Spleen (tissue), 11 donors: ENCODE results near the gene RAB1A. TPM values are rescaled to one million over a fixed set of nuclear protein-coding genes. Genes with fewer than 3 reads are reported as not detected.

Source experiments
- DNase-seq: peaks from one replicate; pipeline ENCODE4 v3.0.0-alpha.2; 2020
- H3K27ac ChIP-seq, 8 donors: fragments of 200-600 bp; sonication (generic) in 7 of 8; 1 replicate in 4 of 8; 2 replicates in 4 of 8; pipeline versions ENCODE4 v1.5.0 to v1.8.0; 2016 to 2021; ENCODE audit warnings: inconsistent platforms in 4 of 8, mild to moderate bottlenecking in 4 of 8, moderate library complexity in 1 of 8
- H3K27me3 ChIP-seq, 7 donors: fragments of 200-600 bp; sonication (generic) in 6 of 7; replicated peaks in 1 of 7; 1 replicate in 4 of 7; 2 replicates in 3 of 7; pipeline versions ENCODE4 v1.5.0 to v1.8.0; 2016 to 2021; ENCODE audit warnings: inconsistent platforms in 3 of 7, mild to moderate bottlenecking in 1 of 7
- H3K36me3 ChIP-seq, 6 donors: fragments of 200-600 bp; sonication (generic) in 5 of 6; 1 replicate in 4 of 6; 2 replicates in 2 of 6; pipeline versions ENCODE4 v1.5.0 to v1.8.0; 2016 to 2021; ENCODE audit warnings: inconsistent platforms in 2 of 6
- H3K4me1 ChIP-seq, 6 donors: fragments of 200-600 bp; sonication (generic) in 5 of 6; 1 replicate in 3 of 6; 2 replicates in 3 of 6; pipeline versions ENCODE4 v1.5.0 to v1.8.0; 2016 to 2021; ENCODE audit warnings: inconsistent platforms in 3 of 6
- H3K4me3 ChIP-seq, 8 donors: fragments of 200-600 bp; sonication (generic) in 7 of 8; 1 replicate in 4 of 8; 2 replicates in 4 of 8; pipeline versions ENCODE4 v1.5.0 to v1.8.0; 2016 to 2021; ENCODE audit warnings: inconsistent platforms in 4 of 8, mild to moderate bottlenecking in 4 of 8, moderate library complexity in 2 of 8
- H3K9me3 ChIP-seq, 8 donors: fragments of 200-600 bp; sonication (generic) in 7 of 8; 1 replicate in 4 of 8; 2 replicates in 4 of 8; pipeline versions ENCODE4 v1.5.0 to v1.8.0; 2016 to 2021; ENCODE audit warnings: inconsistent platforms in 4 of 8
- CTCF ChIP-seq, 11 experiments: fragments of 200-600 bp in 7 of 11; fragments of 450-650 bp in 4 of 11; sonication (generic) in 4 of 11; IDR thresholded peaks in 8 of 11; conservative IDR thresholded peaks in 3 of 11; 1 replicate in 7 of 11; 2 replicates in 4 of 11; pipeline versions ENCODE4 v1.4.0 to v1.8.0; 2016 to 2021; ENCODE audit warnings: antibody characterized with exemption in 11 of 11, inconsistent platforms in 4 of 11, mild to moderate bottlenecking in 1 of 11
- POLR2A ChIP-seq, 3 donors: fragments of 450-650 bp; IDR thresholded peaks; one replicate each; pipeline ENCODE4 v1.5.1; 2017; ENCODE audit warnings: antibody characterized with exemption in 3 of 3, mild to moderate bottlenecking in 1 of 3
- POLR2AphosphoS5 ChIP-seq, 3 donors: sonication (generic); formaldehyde crosslinking; IDR thresholded peaks; one replicate each; pipeline ENCODE4 v1.5.1; 2017; ENCODE audit warnings: antibody characterized with exemption in 3 of 3
- WGBS, 5 donors: extraction: QIAGEN DNeasy Blood & Tissue Kit in 3 of 5; methylation state at CpG; one replicate each; pipeline versions ENCODE4 v1.1.5 to v1.1.7; 2013 to 2018; 5-methylcytosine and 5-hydroxymethylcytosine counted together
- intact Hi-C: fragments of 100-400 bp; cut with DNase I; formaldehyde crosslinking; loops from one replicate; pipeline ENCODE4 v1.15.0; 2023; ENCODE audit warnings: low total_unique reads
- polyA plus RNA-seq, 3 donors: library from polyadenylated mRNA; stranded (reverse); fragments of 200-250 nt; gene quantifications; one replicate each; pipeline ENCODE4 v1.2.1, GENCODE V29; 2013
- total RNA-seq, 7 donors: library from RNA; depleted of rRNA in 3 of 7; stranded (reverse); fragments of >200 nt in 3 of 7; fragmentation: NEBNext Ultra II Directional in 4 of 7; extraction: Animal tissue kit (Norgen Biotek cat#: 25700) in 4 of 7; gene quantifications; one replicate each; pipeline versions ENCODE4 v1.1.0 to v1.2.1, GENCODE V29; 2016 to 2021
- donor health status: healthy with polysubstance abuse.
- donor health status: DM: no; HTN: no; CAD: no; lungs with moderate emphysema.
- donor health status: DM: no; HTN: no; CAD: no.
- donor health status: Bipolar disorder and iron deficiency.
- donor health status: healthy.
- donor health status: DM: no; HTN: no; CAD: no.
- donor health status: DM: yes; HTN: yes; CAD: no.

Gene RAB1A
- total and polyA plus RNA-seq, 10 donors = 47.7 to 101 (median 88.2) TPM

GRCh38 chr2:65120990-65121693 is 8.8 kb downstream of the RAB1A start:
- WGBS, 5 donors = 81 to 87% (median 86%) methylated on average over 5 of the region's 5 CpGs
- no peak for DNase-seq
- Histone ChIP-seq H3K27me3 (no peaks in the 10 kb centered on the region), H3K36me3 (peaks cover 0 to 5% (median 0%) of the 10 kb centered on the region in 6 donors), H3K4me3 (no peak overlapping the region), H3K4me1 (peaks cover 41 to 100% (median 93%) of the 10 kb centered on the region in 6 donors), H3K27ac (no peak overlapping the region), H3K9me3 (no peaks in the 10 kb centered on the region)
- no peak for TF ChIP-seq POLR2AphosphoS5 (IDR thresholded peaks at IDR 0.05)
- no peak for TF ChIP-seq CTCF (IDR thresholded peaks at IDR 0.05 in 8 of 11, conservative IDR thresholded peaks at IDR 0.05 in 3 of 11)
- no peak for TF ChIP-seq POLR2A (IDR thresholded peaks at IDR 0.05)
- intact Hi-C loops = loop anchor here (10.0 kb wide), 1 partner anchor 56 kb away; no protein-coding TSS in a partner anchor

GRCh38 chr2:65116645-65117044 is 13.3 kb downstream of the RAB1A start:
- DNase-seq = no peak
- Histone ChIP-seq H3K4me3 (no peak overlapping the region), H3K9me3 (no peaks in the 10 kb centered on the region), H3K36me3 (peaks cover 0 to 5% (median 0%) of the 10 kb centered on the region in 6 donors), H3K27ac (no peak overlapping the region), H3K4me1 (peaks cover 24 to 98% (median 90%) of the 10 kb centered on the region in 6 donors), H3K27me3 (no peaks in the 10 kb centered on the region)
- TF ChIP-seq CTCF (IDR thresholded peaks at IDR 0.05 in 8 of 11, conservative IDR thresholded peaks at IDR 0.05 in 3 of 11) (no peak), POLR2AphosphoS5 (IDR thresholded peaks at IDR 0.05) (no peak), POLR2A (IDR thresholded peaks at IDR 0.05) (no peak)
- intact Hi-C loops = no loop called here

GRCh38 chr2:65114921-65115320 is 15.0 kb downstream of the RAB1A start:
- Histone ChIP-seq H3K27me3 (no peaks in the 10 kb centered on the region), H3K4me1 (peaks cover 19 to 97% (median 81%) of the 10 kb centered on the region in 6 donors), H3K4me3 (no peak overlapping the region), H3K9me3 (no peaks in the 10 kb centered on the region), H3K36me3 (peaks cover 0 to 15% (median 0%) of the 10 kb centered on the region in 6 donors), H3K27ac (no peak overlapping the region)
- intact Hi-C loops = no loop called here
- DNase-seq = no peak
- TF ChIP-seq CTCF (IDR thresholded peaks at IDR 0.05 in 8 of 11, conservative IDR thresholded peaks at IDR 0.05 in 3 of 11) (no peak), POLR2AphosphoS5 (IDR thresholded peaks at IDR 0.05) (no peak), POLR2A (IDR thresholded peaks at IDR 0.05) (no peak)

GRCh38 chr2:65113816-65114215 is 16.1 kb downstream of the RAB1A start:
- intact Hi-C loops = no loop called here
- Histone ChIP-seq H3K4me3 (no peak overlapping the region), H3K27ac (peak overlapping the region in 1 of 8 donors; percentile 31), H3K36me3 (peaks cover 0 to 15% (median 0%) of the 10 kb centered on the region in 6 donors), H3K9me3 (no peaks in the 10 kb centered on the region), H3K4me1 (peaks cover 19 to 97% (median 71%) of the 10 kb centered on the region in 6 donors), H3K27me3 (no peaks in the 10 kb centered on the region)
- 68 to 79% (median 73%) methylated on average over 2 of the region's 2 CpGs for WGBS, 5 donors
- DNase-seq = no peak
- TF ChIP-seq POLR2AphosphoS5 (IDR thresholded peaks at IDR 0.05) (no peak), CTCF (IDR thresholded peaks at IDR 0.05 in 8 of 11, conservative IDR thresholded peaks at IDR 0.05 in 3 of 11) (no peak), POLR2A (IDR thresholded peaks at IDR 0.05) (no peak)
